Measurements from ENCODE around the gene HAAO.
A peak's percentile ranks its signal among the peaks of the same experiment; 100 is the strongest.

The HAAO gene

GRCh38 chr2:42810971-42811811, 18.8 kb upstream of the HAAO start:
- Histone ChIP-seq H3K4me3 (ENCODE audit: low read depth in 1 of 2, low read length in 2 of 2) (peak overlapping the region; percentile 22 to 86), H3K9me3 (ENCODE audit: low read length) (no peaks in the 10 kb centered on the region), H3K9ac (ENCODE audit: low read length) (peak overlapping the region; percentile 100), H3K27me3 (ENCODE audit: control insufficient read depth in 1 of 2, insufficient read depth in 2 of 2, low read length in 2 of 2) (no peaks in the 10 kb centered on the region), H3K36me3 (ENCODE audit: insufficient read depth, low read length) (no peaks in the 10 kb centered on the region), H3K27ac (ENCODE audit: low read depth, low read length) (peak overlapping the region; percentile 98), H3K4me1 (ENCODE audit: insufficient read depth, low read length) (peaks cover 6% of the 10 kb centered on the region)

- no peaks in the 10 kb centered on the region for H3K9me3 ChIP-seq (ENCODE audit: low read length)
- H3K27me3 ChIP-seq (ENCODE audit: control insufficient read depth in 1 of 2, insufficient read depth in 2 of 2, low read length in 2 of 2) = no peaks in the 10 kb centered on the region
- peak overlapping the region; percentile 22 to 86 for H3K4me3 ChIP-seq (ENCODE audit: low read depth in 1 of 2, low read length in 2 of 2)
- H3K4me1 ChIP-seq (ENCODE audit: insufficient read depth, low read length) = peaks cover 6% of the 10 kb centered on the region
- H3K27ac ChIP-seq (ENCODE audit: low read depth, low read length) = peak overlapping the region; percentile 98
- no peaks in the 10 kb centered on the region for H3K36me3 ChIP-seq (ENCODE audit: insufficient read depth, low read length)
- peak overlapping the region; percentile 100 for H3K9ac ChIP-seq (ENCODE audit: low read length)
Observed at GRCh38 chr2:42810121-42810970, 18.0 kb upstream of the HAAO start.

- H3K9me3 ChIP-seq (ENCODE audit: low read length) = no peaks in the 10 kb centered on the region
- peaks cover 6% of the 10 kb centered on the region for H3K4me1 ChIP-seq (ENCODE audit: insufficient read depth, low read length)
Observed at GRCh38 chr2:42809819-42810120, 17.4 kb upstream of the HAAO start.

GRCh38 chr2:42809131-42809818, 16.9 kb upstream of the HAAO start:
- Histone ChIP-seq H3K36me3 (ENCODE audit: insufficient read depth, low read length) (no peaks in the 10 kb centered on the region), H3K4me3 (ENCODE audit: low read depth in 1 of 2, low read length in 2 of 2) (peak overlapping the region; percentile 25 to 59), H3K27ac (ENCODE audit: low read depth, low read length) (peak overlapping the region; percentile 98), H3K27me3 (ENCODE audit: control insufficient read depth in 1 of 2, insufficient read depth in 2 of 2, low read length in 2 of 2) (no peaks in the 10 kb centered on the region), H3K9me3 (ENCODE audit: low read length) (no peaks in the 10 kb centered on the region), H3K4me1 (ENCODE audit: insufficient read depth, low read length) (peaks cover 6% of the 10 kb centered on the region), H3K9ac (ENCODE audit: low read length) (no peak overlapping the region)

More at GRCh38 chr2:42809819-42810120, 17.4 kb upstream of the HAAO start:
- no peaks in the 10 kb centered on the region for H3K27me3 ChIP-seq (ENCODE audit: control insufficient read depth in 1 of 2, insufficient read depth in 2 of 2, low read length in 2 of 2)
- H3K9ac ChIP-seq (ENCODE audit: low read length) = no peak overlapping the region
- H3K27ac ChIP-seq (ENCODE audit: low read depth, low read length) = peak overlapping the region; percentile 98
- H3K36me3 ChIP-seq (ENCODE audit: insufficient read depth, low read length) = no peaks in the 10 kb centered on the region
- H3K4me3 ChIP-seq (ENCODE audit: low read depth in 1 of 2, low read length in 2 of 2) = peak overlapping the region; percentile 25 to 59

- Histone ChIP-seq H3K9ac (ENCODE audit: low read length) (no peak overlapping the region), H3K27ac (ENCODE audit: low read depth, low read length) (no peak overlapping the region), H3K9me3 (ENCODE audit: low read length) (no peaks in the 10 kb centered on the region), H3K27me3 (ENCODE audit: control insufficient read depth in 1 of 2, insufficient read depth in 2 of 2, low read length in 2 of 2) (no peaks in the 10 kb centered on the region), H3K4me3 (ENCODE audit: low read depth in 1 of 2, low read length in 2 of 2) (no peak overlapping the region), H3K36me3 (ENCODE audit: insufficient read depth, low read length) (no peaks in the 10 kb centered on the region), H3K4me1 (ENCODE audit: insufficient read depth, low read length) (peaks cover 6% of the 10 kb centered on the region)
Observed at GRCh38 chr2:42808301-42808700, 15.9 kb upstream of the HAAO start.

- no peak overlapping the region for H3K27ac ChIP-seq (ENCODE audit: low read depth, low read length)
- H3K9ac ChIP-seq (ENCODE audit: low read length) = no peak overlapping the region
- no peak overlapping the region for H3K4me3 ChIP-seq (ENCODE audit: low read depth in 1 of 2, low read length in 2 of 2)
- H3K36me3 ChIP-seq (ENCODE audit: insufficient read depth, low read length) = no peaks in the 10 kb centered on the region
- H3K9me3 ChIP-seq (ENCODE audit: low read length) = no peaks in the 10 kb centered on the region
- peaks cover 9% of the 10 kb centered on the region for H3K4me1 ChIP-seq (ENCODE audit: insufficient read depth, low read length)
- no peaks in the 10 kb centered on the region for H3K27me3 ChIP-seq (ENCODE audit: control insufficient read depth in 1 of 2, insufficient read depth in 2 of 2, low read length in 2 of 2)
Observed at GRCh38 chr2:42806786-42807185, 14.4 kb upstream of the HAAO start.

GRCh38 chr2:42804891-42805290, 12.5 kb upstream of the HAAO start:
- H3K4me1 ChIP-seq (ENCODE audit: insufficient read depth, low read length) = peaks cover 21% of the 10 kb centered on the region
- no peak overlapping the region for H3K27ac ChIP-seq (ENCODE audit: low read depth, low read length)
- H3K27me3 ChIP-seq (ENCODE audit: control insufficient read depth in 1 of 2, insufficient read depth in 2 of 2, low read length in 2 of 2) = no peaks in the 10 kb centered on the region
- H3K9me3 ChIP-seq (ENCODE audit: low read length) = no peaks in the 10 kb centered on the region
- H3K9ac ChIP-seq (ENCODE audit: low read length) = no peak overlapping the region
- H3K4me3 ChIP-seq (ENCODE audit: low read depth in 1 of 2, low read length in 2 of 2) = no peak overlapping the region
- H3K36me3 ChIP-seq (ENCODE audit: insufficient read depth, low read length) = no peaks in the 10 kb centered on the region

- H3K9ac ChIP-seq (ENCODE audit: low read length) = no peak overlapping the region
- H3K36me3 ChIP-seq (ENCODE audit: insufficient read depth, low read length) = no peaks in the 10 kb centered on the region
- peaks cover 21% of the 10 kb centered on the region for H3K4me1 ChIP-seq (ENCODE audit: insufficient read depth, low read length)
- H3K4me3 ChIP-seq (ENCODE audit: low read depth in 1 of 2, low read length in 2 of 2) = no peak overlapping the region
- no peak overlapping the region for H3K27ac ChIP-seq (ENCODE audit: low read depth, low read length)
- H3K27me3 ChIP-seq (ENCODE audit: control insufficient read depth in 1 of 2, insufficient read depth in 2 of 2, low read length in 2 of 2) = no peaks in the 10 kb centered on the region
- no peaks in the 10 kb centered on the region for H3K9me3 ChIP-seq (ENCODE audit: low read length)
Observed at GRCh38 chr2:42804338-42804737, 12.0 kb upstream of the HAAO start.

- Histone ChIP-seq H3K9ac (ENCODE audit: low read length) (no peak overlapping the region), H3K4me3 (ENCODE audit: low read depth in 1 of 2, low read length in 2 of 2) (no peak overlapping the region), H3K27ac (ENCODE audit: low read depth, low read length) (no peak overlapping the region), H3K36me3 (ENCODE audit: insufficient read depth, low read length) (no peaks in the 10 kb centered on the region), H3K9me3 (ENCODE audit: low read length) (no peaks in the 10 kb centered on the region), H3K27me3 (ENCODE audit: control insufficient read depth in 1 of 2, insufficient read depth in 2 of 2, low read length in 2 of 2) (no peaks in the 10 kb centered on the region), H3K4me1 (ENCODE audit: insufficient read depth, low read length) (peaks cover 15% of the 10 kb centered on the region)
Observed at GRCh38 chr2:42802150-42802549, 9.8 kb upstream of the HAAO start.

GRCh38 chr2:42801381-42801780, 9.0 kb upstream of the HAAO start:
- no peaks in the 10 kb centered on the region for H3K36me3 ChIP-seq (ENCODE audit: insufficient read depth, low read length)
- peak overlapping the region; percentile 73 for H3K27ac ChIP-seq (ENCODE audit: low read depth, low read length)
- H3K9me3 ChIP-seq (ENCODE audit: low read length) = no peaks in the 10 kb centered on the region
- no peak overlapping the region for H3K9ac ChIP-seq (ENCODE audit: low read length)
- peaks cover 15% of the 10 kb centered on the region for H3K4me1 ChIP-seq (ENCODE audit: insufficient read depth, low read length)
- no peaks in the 10 kb centered on the region for H3K27me3 ChIP-seq (ENCODE audit: control insufficient read depth in 1 of 2, insufficient read depth in 2 of 2, low read length in 2 of 2)
- H3K4me3 ChIP-seq (ENCODE audit: low read depth in 1 of 2, low read length in 2 of 2) = no peak overlapping the region

- H3K4me3 ChIP-seq (ENCODE audit: low read depth in 1 of 2, low read length in 2 of 2) = no peak overlapping the region
- peak overlapping the region; percentile 73 for H3K27ac ChIP-seq (ENCODE audit: low read depth, low read length)
- H3K36me3 ChIP-seq (ENCODE audit: insufficient read depth, low read length) = no peaks in the 10 kb centered on the region
Observed at GRCh38 chr2:42800981-42801380, 8.6 kb upstream of the HAAO start.

More at GRCh38 chr2:42800981-42801380, 8.6 kb upstream of the HAAO start:
- H3K27me3 ChIP-seq (ENCODE audit: control insufficient read depth in 1 of 2, insufficient read depth in 2 of 2, low read length in 2 of 2) = no peaks in the 10 kb centered on the region
- no peak overlapping the region for H3K9ac ChIP-seq (ENCODE audit: low read length)
- H3K9me3 ChIP-seq (ENCODE audit: low read length) = no peaks in the 10 kb centered on the region
- peaks cover 15% of the 10 kb centered on the region for H3K4me1 ChIP-seq (ENCODE audit: insufficient read depth, low read length)

Measured in muscle layer of colon (tissue), 2 donors.